H4 (cell line): ENCODE measurements around the gene IDNK. TPM values are rescaled to one million over a fixed set of nuclear protein-coding genes. Genes with fewer than 3 reads are reported as not detected.
A peak's percentile ranks its signal among the peaks of the same experiment; 100 is the strongest.

Experiments
- DNase-seq: peaks from one replicate; pipeline ENCODE4 v3.0.0-alpha.2; 2015; ENCODE audit warnings: low spot score
- total RNA-seq: library from RNA; depleted of rRNA; stranded (reverse); fragments of >200 nt; shearing (Covaris generic); gene quantifications from 2 replicates; pipeline ENCODE4 v1.2.3, GENCODE V29; 2014

Gene IDNK
- total RNA-seq, 1 experiment from 2014 or later, result 3.8 TPM

DNA sequence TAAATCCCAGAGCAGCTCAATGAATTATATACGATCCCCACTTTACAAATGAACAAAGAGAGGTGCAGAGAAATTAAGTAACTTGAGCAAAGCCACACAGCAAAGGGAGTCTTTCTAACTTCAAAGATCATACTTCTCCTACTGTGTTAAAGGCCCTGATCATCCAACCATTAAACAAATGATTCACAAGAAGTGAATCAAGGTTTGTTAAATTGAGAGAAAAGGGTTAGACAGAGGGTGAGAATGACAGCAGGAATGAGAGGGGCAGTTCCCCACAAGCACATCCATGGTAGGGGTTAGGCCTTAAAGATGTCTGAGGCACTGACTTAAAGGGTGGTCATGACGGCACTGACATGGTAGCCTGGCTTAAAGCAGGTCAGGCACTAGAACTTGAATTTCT lies 10.7 kb downstream of the IDNK start:
- DNase-seq, result no peak

DNA sequence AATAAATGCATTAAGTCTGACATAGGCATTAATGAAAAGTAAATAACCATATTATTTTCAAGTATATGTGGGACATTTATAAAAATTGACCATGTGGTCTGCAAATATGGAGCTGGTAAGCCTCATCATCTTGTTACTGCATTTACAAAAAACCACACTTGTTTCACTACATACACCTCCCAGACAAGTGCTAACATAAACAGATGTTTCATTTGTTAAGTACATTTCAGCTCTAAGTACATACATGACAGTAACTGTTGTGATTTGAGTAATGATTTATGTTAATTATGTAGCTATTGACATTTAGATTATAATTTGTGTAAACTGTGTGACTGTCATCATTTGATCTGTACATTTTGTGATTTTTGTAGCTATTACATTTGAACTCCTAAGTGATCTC lies 13.9 kb downstream of the IDNK start:
- no peak for DNase-seq

DNA sequence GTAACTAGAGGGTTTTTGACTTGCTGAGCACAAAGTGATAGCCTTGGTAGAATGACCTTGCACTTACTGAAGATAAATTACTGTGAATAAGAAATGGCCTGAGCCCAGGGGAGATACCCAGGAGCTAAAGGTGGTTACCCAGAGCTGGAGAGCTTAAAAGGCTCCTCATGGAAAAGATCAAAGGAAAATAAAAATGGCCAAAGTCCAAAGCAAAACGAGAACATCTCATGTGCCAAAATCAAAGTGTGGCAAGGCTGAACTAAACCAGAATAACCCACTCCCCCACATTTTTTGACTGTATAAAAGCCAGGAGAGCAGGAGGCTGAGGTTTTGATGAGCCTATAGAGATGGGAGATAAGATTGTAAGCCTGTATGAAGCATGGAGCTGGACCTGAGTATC lies 14.4 kb downstream of the IDNK start:
- no peak for DNase-seq

DNA sequence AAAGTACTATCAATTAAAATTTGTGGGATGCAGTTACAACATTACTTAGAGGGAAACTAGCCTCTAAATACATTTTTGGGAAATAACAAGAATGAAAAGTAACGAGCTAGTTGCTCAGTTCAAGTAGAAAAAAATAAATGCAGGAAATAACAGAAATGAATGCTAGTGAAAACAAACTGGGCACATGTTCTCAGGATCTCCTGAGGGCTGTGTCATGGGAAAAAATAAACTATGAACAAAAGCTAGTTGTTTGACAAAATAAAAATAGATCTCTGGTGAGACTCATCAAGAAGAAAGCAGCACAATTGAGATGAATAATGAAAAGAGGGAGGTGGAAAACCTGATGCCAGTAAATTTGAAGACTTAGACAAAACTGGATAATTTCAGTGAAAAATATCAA lies 16.3 kb downstream of the IDNK start:
- no peak for DNase-seq

DNA sequence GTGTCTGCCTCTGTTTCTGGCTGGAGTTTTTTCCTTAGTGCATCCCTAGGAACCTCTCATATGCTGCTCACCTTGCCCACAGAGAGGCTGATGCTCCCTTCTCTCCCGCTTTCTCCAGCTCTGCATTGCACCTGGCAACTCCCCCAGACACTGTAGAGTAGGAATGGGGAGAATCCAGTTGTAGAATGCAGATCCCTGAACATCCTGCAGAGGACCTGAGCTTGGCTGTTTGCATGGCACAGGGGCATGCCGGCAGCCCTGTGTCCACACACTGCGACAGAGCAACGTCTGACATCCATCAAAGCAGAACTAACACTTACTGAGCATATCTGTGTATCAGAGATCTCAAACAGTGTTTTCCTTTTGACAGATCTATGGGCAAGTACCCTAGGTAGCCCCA lies 19.9 kb downstream of the IDNK start:
- no peak for DNase-seq

DNA sequence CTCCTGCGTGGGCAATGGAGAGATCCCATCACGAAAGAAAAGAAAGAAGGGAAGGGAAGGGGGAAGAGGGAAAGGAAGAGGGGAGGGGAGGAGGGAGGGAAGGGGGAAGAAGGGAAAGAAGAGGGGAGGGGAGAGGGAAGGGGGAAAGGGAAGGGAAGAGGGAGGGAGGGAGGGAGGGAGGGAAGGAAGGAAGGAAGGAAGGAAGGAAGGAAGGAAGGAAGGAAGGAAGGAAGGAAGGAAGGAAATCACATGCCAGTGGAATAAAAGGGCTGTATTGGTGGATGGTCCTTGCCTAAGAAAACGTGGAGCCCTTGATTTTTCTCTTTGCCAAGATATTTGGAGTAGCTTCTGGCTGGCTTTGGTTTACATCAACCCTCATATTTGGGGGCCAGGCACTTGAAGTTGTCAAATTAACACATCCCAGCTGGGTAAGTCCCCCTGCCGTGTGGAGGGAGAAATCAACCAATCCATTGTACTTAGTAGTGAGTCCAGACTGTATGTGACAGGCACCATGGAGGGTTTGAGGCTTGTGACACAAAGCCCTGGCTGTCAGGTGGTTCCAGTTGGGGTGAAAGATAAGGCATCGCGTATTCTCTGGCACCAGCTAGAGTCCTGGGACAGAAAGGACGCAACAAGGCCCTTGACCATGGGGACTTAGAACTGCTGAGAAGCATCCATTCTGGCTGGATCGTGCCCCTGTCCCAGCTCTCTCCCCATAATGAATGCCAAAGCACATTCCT lies 23.7 kb downstream of the IDNK start:
- no peak for DNase-seq

DNA sequence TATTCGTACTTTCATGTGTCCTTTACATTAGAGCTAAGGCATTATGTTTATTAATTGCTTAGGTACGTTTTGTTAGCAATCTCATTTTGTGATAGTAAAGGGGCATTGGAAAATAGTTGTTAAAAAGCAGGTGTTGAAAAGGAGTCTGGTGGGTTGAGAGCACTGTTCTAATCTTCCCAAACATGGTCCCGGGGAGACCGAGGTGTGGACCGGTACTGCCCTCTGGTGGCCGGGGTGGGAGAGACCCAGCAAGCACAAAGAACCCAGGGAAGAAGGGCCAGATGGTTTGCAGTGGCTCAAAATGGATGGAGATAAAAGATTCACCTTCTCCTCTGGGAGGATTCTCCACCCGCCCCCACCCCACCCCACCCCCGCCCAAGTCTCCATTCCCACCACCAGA lies 26.1 kb downstream of the IDNK start:
- peak; percentile 38 for DNase-seq

DNA sequence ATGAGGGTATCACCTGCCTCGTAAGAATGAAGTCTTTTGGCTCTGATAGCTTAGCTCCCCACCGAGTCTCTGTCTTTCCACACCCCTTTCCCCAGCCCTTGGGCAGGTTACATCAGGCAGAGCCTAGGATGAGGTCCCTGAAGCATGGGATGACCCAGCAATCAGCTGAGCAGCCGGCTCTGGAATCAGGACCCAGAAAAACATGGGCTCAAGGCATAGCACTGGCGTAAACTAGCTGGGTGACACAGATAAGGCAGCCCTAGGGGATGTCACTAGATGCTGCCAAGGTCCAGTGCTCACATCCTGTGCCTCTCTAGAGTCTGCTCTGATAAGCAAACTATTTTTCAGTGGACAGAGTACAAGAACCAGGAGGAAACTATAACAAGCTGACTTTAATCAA lies 26.6 kb downstream of the IDNK start:
- DNase-seq, result no peak

DNA sequence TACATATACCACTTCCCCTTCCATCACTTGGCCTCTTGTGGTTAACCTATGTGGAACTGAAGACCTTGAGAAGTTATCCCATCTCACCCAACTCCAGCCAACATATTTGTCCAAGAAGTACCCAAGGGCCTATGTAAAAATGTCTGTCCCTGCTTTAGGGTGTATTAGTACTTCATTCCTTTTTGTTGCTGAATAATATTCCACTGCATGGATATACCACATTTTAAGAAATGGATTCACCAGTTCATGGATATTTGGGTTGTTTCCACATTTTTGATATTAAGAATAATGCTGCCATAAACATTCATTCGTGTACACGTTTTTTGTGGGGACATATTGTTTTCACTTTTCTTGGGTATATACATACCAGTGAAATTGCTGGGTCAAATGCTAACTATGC lies 28.6 kb downstream of the IDNK start:
- no peak for DNase-seq

DNA sequence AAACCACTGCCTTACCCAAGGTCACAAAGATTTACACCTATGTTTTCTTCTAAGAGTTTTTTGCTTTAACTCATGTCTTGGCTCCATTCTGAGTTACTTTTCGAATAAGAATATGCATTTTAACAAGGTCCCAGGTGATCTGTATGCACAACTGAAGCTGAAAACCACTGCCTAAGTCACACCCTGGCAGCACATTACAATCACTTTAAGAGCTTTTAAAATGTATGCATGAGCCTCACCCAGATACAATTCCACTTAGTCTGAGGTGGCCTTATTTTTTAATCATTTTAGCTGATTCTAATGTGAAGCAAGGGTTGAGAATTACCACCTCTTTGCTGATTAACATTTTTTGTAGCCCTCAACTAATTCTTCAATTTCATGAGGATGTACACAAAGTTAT lies 29.5 kb downstream of the IDNK start:
- no peak for DNase-seq

DNA sequence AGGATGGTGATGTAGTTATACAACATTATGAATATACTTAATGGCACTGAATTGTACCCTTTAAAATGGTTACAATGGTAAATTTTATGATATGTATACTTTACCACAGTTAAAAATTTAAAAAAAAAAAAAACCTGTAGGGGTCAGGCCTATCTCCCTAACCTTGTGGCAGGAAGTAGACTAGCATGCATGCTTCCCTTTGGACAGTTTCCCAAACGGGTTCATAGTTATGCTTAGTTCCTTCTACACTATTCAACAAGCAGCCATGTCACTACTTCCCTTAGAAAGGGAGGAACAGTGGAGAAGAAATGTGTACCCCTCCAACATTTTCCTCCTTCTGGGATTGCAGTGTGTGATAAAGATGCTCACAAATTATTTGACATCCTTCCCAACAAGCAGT lies 32.5 kb downstream of the IDNK start:
- DNase-seq, result no peak

DNA sequence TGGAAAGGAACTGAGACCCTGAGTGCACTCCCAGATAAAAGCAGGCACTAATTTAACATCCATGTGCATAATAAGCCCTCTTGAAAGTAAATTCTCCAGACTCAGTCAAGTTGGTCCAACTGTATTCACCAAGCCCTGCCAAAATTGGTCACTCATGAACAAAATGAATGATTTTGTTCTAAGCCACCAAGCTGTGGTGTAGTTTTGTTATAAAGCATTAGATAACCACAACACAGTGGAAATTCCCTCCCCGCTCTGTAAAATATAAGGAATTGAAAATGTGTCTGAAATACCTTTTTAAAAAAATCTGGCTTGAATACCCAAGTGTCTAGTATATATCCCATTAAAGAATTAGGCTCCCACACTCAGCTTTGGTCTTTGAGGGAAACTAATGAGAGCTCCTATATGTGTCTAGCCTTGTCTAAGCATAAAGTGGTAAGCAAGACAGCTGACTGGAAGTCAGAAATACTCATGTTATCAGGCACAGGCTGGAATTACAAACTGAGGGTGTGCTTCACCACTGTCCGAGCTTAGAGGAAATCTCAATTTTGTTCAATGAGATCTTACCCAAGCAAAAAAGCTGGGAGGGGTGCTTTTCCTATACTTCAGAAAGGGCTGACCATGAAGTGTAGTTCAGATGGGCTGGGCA lies 33.2 kb downstream of the IDNK start:
- no peak for DNase-seq

DNA sequence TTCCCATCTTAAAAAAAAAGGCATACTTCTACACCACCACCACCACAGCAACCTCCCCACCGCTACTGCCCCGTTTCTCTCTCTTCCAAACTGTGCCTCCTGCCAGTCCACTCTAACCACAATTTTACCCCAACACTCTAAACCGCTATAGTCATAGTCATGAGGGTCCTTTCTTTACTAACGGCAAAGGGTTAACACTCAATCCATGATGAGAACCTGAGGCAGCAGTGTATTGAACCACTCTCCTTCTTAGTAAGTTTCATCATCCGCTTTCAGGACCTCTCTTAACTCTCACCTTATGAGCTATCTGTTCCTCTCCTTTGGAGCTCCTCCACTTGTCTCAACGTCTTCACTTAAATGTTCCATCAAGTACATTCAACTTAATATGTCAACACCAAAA lies 34.0 kb downstream of the IDNK start:
- no peak for DNase-seq

DNA sequence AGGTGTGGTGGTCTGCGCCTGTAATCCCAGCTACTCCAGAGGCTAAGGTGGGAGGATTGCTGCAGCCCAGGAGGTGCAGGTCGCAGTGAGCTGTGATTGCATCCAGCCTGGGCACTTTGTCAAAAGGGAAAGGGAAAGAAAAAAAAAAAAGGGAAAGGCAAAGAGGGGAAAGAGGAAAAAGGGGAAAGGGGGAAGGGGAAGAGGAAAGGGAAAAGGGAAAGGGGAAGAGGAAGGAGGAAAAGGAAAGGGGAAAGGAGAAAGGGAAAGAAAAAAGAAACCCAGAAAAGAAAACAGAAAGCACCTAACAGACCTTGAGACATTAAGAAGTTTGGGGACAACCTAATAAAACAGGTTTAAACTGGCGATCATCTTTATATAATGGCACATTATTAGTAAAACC lies 40.0 kb downstream of the IDNK start:
- no peak for DNase-seq

DNA sequence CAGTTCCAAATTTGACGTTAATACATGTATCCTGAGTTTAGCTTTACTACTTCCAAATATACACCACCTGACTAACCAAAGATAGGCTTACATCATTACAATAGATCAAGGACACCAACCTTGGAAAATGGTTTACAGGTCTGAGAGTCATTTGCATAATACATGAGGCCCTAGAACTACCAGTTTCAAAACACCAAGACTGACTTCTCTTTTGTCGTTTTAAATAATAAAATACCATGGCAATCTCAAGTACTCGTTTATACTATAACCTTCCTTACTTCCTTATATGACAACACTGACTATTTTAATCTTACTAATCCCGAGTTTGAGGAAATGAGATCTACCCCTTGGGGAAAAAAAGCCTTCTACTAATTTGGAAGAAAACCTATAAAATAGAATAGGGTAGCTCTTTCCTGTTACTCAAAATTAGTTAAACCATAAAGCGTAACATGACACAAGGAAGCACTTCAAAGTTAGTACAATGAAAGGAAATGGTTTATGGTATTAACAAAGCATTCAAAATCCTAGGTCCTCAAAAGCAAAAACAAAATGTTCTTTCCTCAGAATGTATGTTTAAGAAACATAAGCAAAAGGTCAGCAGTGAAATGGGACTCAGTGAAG lies 42.7 kb downstream of the IDNK start:
- DNase-seq, result no peak

DNA sequence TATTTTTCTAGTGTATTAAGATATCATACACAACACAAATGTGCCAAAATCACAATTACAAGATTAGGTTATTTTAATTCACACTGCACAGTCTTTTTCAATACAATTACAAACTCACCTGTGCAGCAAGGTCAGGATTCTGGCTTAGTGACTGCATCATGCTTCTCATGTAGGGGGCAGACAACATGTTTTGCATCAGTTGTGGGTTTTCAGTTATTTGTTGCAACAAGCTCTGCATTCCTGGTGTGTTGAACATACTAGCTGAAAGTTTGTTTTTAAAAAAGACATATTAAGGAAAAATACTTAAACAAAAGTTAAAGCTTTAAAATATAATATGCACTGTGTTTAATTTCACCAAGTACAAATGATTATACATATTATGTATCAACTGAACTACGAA lies 46.1 kb downstream of the IDNK start:
- DNase-seq, result no peak

DNA sequence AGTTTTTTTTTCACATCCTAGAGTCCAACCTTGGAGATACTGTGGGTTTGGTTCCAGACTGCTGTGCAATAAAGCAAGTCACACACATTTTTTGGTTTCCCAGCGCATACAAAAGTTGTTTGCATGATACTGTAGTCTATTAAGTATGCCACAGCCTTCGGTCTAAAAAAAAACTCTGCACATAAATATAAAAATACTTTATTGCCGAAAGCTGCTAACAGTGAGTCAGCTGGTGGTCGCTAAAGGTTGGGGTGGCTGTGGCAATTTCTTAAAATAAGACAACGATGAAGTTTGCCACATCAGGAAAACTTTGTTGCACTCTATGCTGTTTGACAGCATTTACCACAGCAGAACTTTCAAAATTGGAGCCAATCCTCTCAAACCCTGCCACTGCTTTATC lies 47.4 kb downstream of the IDNK start:
- DNase-seq, result no peak

DNA sequence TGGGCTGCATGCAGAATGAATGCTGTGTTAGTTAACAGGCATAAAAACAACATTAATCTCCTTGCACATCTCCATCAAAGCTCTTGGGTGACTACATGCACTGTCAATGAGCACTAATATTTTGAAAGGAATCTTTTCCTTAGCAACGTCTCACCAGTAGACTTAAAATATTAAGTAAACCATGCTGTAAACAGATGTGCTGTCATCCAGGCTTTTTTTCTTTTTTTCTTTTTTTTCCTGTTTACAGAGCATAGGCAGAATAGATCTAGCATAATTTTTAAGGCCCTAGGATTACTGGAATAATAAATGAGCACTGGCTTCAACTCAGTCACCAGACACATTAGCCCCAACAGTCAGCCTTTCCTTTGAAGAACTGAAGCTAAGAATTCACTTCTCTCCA lies 48.5 kb downstream of the IDNK start:
- no peak for DNase-seq

DNA sequence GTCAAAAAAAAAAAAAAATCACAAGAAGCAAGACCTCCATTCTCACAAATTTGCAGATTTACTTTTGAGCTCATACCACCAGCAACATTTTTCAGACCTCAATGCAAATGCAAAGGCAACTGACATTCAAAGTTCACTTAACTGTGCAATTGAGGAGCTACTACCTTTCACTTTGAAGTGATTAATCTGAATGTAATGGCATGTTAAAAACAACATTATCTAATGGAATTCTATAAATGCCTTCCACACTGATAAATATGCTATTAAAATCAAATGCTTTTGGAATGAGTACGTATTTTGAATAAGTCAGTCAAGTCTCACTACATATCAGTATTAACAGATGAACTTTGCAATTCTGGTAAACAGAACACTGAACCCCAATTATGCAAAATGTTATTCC lies 52.5 kb downstream of the IDNK start:
- no peak for DNase-seq

DNA sequence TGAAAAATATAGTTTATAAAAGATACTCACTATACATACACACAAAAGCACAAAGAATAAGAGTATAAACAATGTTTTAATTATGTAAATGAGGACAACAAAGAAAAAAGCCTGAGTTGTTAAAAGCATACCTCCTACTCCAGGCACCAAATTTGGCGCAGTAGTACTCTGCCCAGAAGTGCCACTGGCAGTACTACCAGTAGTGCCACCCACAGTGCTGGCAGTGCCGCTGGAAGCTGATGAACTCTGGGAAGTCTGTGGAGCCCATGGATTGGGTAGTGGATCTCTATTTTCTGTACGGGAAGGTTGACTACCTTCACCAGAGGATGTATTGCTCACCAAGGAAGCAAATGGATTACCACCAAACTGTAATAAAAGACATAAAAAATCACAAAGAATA lies 54.7 kb downstream of the IDNK start:
- DNase-seq, result no peak

DNA sequence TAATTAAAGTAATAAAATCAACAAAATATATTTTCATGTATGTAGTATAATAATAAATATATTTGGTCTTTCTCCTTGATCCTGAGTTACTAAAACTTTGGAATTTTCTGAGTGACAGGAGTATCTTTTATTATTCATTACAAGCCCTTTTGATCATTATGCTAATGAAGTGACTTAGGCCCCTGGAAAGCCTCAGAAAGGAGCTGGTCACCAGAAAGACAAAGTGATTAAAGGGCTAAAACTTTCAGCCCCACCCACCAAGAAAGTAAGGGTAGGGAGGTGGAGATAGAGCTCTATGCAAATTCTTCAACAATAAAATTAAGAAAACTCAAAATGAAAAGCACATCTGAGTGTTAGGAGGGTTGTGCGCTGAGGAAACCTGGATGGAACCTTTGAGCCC lies 57.3 kb downstream of the IDNK start:
- DNase-seq, result no peak

DNA sequence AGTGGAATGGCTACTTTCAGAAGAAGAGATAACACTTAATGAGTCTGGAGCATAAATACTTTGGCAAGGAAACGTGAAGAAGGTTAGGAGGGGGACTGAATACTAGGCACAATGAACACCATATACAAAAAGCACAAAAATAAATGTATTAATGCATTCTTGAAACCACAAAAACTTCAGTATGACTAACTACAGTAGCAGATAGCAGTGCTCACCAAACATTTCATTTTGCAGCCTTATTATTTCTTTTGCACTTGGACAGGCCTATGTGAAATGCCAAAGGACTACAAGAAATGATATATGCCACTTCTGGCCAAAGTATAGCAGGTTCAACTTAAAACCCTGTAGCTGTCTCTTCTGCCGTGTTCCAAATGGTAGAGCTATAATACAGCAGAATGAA lies 58.5 kb downstream of the IDNK start:
- DNase-seq, result no peak

DNA sequence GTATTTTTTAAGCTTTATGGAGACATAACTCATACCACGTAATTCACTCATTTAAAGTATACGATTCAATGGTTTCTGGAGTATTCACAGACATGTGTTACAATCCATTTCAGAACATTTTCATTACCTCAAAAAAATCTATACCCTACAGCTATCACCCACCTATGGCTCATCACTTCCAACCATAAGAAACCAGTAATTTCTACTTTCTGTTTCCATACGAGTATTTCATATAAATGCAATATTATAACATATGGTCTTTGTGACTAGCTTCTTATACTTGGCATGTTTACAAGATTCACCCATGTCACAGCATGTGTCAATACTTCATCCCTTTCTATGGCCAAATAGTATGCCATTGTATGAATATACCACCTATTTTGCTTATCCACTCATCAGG lies 66.0 kb downstream of the IDNK start:
- no peak for DNase-seq

DNA sequence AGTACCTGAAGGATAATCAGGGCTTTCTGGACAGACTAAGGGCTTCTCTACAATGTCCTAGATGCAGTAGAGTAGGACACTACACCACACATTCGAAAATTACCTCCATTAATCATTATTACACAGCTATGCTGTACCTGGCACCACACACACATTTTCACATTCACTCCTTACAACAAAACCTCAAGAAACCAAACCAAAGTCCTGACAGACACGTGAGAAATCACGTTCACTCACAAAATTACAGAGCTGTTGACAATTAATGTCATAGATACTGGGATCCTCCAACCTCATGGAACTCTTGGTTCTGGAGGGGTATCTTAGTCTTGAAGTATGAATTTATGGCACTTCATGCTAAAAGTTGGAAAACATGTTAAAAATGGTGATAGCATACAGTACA lies 68.5 kb downstream of the IDNK start:
- no peak for DNase-seq
